Upper lobe of right lung (tissue), 1 donor: ENCODE data around the gene AGO3. TPM values are rescaled to one million over a fixed set of nuclear protein-coding genes. Genes with fewer than 3 reads are reported as not detected.
A peak's percentile ranks its signal among the peaks of the same experiment; 100 is the strongest.

Experiments
- ATAC-seq: fragments of 200-7000 bp; cut with Tn5 transposase; one replicate; pipeline ENCODE4 v1.9.1; 2020; ENCODE audit warnings: mild to moderate bottlenecking, moderate library complexity
- DNase-seq: peaks from one replicate; pipeline ENCODE4 v3.0.0-alpha.2; 2020
- H3K27ac ChIP-seq: fragments of 200-600 bp; one replicate; pipeline ENCODE4 v1.8.0; 2022
- H3K27me3 ChIP-seq: fragments of 200-600 bp; one replicate; pipeline ENCODE4 v1.8.0; 2022; ENCODE audit warnings: mild to moderate bottlenecking
- H3K36me3 ChIP-seq: fragments of 200-600 bp; one replicate; pipeline ENCODE4 v1.8.0; 2022
- H3K4me1 ChIP-seq: fragments of 200-600 bp; one replicate; pipeline ENCODE4 v1.8.0; 2022
- H3K4me3 ChIP-seq: fragments of 200-600 bp; one replicate; pipeline ENCODE4 v1.8.0; 2022; ENCODE audit warnings: mild to moderate bottlenecking
- H3K9me3 ChIP-seq: fragments of 200-600 bp; one replicate; pipeline ENCODE4 v1.8.0; 2022
- intact Hi-C: fragments of 100-400 bp; cut with DNase I; formaldehyde crosslinking; loops from one replicate; pipeline ENCODE4 v1.11.0; 2022
- total RNA-seq: library from RNA; stranded (reverse); fragmentation: NEBNext Ultra II Directional; extraction: Animal tissue kit (Norgen Biotek cat#: 25700); gene quantifications from one replicate; pipeline ENCODE4 v1.2.1, GENCODE V29; 2021
- TF ChIP-seq, protein P1 (sequence below): fragments of 200-600 bp; IDR thresholded peaks from one replicate; pipeline ENCODE4 v1.8.0; 2022; ENCODE audit warnings: antibody characterized with exemption
- donor health status: DM: no; HTN: yes; CAD: no; lungs with severe emphysema.

Gene AGO3
- total RNA-seq, 1 donor from 2014 or later, result 34.1 TPM

DNA sequence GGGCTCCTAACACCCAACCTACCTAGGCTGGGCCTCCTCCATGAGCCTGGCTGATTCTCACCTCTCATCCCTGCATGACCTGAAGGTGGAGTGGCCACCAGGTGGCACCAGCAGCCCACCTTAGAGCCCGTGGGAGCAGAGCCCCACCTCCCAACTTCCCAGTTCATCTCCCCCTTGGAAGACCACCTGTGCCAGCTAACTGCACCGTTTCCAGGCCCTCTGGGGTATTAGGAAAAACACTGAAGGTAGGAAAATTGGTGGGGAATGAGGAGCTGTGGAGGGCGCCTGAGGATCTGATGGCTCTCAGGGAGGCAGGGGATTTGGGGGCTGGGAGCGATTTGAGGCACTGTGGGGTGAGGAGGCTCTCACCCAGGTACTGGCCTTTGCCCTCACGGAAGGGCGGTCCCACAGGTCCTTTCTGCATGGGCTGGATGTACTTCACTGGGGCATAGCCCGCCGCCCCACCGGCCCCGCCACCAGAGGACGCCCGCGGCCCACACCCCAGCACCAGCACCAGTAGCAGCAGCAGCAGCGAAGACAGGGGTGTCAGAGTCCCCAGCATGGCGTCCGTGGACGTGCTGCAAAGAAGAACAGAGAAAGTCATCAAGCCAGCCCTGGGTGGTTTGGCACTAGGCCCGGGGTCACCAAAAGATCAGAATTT, 168.9 kb downstream of the AGO3 start:
- Histone ChIP-seq H3K4me3 (no peak overlapping the region), H3K4me1 (peaks cover 14% of the 10 kb centered on the region), H3K9me3 (no peaks in the 10 kb centered on the region), H3K27me3 (no peaks in the 10 kb centered on the region), H3K36me3 (peaks cover 10% of the 10 kb centered on the region), H3K27ac (no peak overlapping the region)
- TF ChIP-seq, protein P1, sequence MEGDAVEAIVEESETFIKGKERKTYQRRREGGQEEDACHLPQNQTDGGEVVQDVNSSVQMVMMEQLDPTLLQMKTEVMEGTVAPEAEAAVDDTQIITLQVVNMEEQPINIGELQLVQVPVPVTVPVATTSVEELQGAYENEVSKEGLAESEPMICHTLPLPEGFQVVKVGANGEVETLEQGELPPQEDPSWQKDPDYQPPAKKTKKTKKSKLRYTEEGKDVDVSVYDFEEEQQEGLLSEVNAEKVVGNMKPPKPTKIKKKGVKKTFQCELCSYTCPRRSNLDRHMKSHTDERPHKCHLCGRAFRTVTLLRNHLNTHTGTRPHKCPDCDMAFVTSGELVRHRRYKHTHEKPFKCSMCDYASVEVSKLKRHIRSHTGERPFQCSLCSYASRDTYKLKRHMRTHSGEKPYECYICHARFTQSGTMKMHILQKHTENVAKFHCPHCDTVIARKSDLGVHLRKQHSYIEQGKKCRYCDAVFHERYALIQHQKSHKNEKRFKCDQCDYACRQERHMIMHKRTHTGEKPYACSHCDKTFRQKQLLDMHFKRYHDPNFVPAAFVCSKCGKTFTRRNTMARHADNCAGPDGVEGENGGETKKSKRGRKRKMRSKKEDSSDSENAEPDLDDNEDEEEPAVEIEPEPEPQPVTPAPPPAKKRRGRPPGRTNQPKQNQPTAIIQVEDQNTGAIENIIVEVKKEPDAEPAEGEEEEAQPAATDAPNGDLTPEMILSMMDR, result peak; percentile 82
- DNase-seq (peak; percentile 90), ATAC-seq (peak; percentile 88)
- intact Hi-C loops, result loop anchor here (5.0 kb wide), 1 partner anchor 87 kb away; no protein-coding TSS in a partner anchor

DNA sequence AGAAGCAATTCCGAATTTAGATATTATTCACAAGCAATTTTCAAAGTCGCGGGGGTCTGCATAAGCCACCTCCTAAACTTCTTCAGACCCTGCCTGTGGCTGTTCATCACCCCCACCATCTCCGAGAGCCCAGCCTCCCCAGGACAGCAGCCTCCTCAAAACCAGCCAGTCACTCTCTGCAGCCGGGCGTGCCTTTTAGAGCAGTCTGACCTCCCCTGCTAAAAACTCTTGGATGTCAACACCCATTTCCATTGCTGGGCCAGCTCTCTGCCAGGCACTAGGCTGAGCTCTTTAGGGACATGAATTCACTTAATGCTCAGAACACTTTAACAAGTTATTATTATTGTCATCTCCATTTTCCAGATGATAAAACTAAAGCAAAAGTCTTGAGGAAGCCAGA, 169.5 kb downstream of the AGO3 start:
- no peak for ATAC-seq
- Histone ChIP-seq H3K4me1 (peaks cover 14% of the 10 kb centered on the region), H3K27ac (no peak overlapping the region), H3K36me3 (peaks cover 8% of the 10 kb centered on the region), H3K9me3 (no peaks in the 10 kb centered on the region), H3K27me3 (no peaks in the 10 kb centered on the region), H3K4me3 (no peak overlapping the region)
- intact Hi-C loops, result no loop called here
- DNase-seq, result no peak
- TF ChIP-seq, protein P1, result no peak

DNA sequence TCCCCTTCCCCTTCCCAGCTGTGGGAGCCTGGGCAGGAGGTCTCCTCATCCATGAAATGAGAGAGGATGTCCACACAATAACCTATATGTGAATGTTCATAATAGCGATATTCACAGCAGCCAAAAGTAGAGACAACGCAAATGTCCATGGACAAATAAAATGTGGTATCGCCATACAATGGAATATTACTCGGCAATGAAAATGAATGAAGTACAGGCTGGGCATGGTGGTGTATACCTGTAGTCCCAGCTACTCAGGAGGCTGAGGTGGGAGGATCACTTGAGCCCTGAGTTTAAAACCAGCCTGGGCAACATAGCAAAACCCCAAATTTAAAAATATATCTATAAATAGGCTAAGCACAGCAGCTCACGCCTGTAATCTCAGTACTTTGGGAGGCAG, 170.6 kb downstream of the AGO3 start:
- no peak for ATAC-seq
- Histone ChIP-seq H3K9me3 (no peaks in the 10 kb centered on the region), H3K4me1 (peaks cover 3% of the 10 kb centered on the region), H3K27me3 (no peaks in the 10 kb centered on the region), H3K4me3 (no peak overlapping the region), H3K27ac (no peak overlapping the region), H3K36me3 (peaks cover 2% of the 10 kb centered on the region)
- intact Hi-C loops, result no loop called here
- TF ChIP-seq, protein P1, result no peak
- no peak for DNase-seq

DNA sequence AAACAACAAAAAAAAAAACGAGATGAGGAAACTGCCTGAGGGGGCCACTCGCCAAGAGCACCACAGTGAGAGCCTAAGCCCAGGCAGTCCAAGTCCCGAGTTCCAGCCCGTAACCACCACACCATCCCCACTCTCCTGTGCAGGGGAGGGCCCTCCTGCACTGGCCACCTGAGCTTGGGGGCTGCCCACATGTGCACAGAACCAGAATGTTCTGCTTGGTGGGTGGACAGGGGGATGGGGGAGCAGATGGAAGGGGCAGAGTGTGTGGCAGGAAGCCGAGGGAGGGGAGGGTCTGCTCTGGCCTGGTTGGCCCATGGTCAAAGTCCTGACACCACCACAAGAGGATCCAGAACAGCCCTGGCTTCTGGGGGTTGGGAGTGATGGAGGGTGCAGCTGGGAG, 175.4 kb downstream of the AGO3 start:
- intact Hi-C loops, result no loop called here
- DNase-seq, result no peak
- Histone ChIP-seq H3K4me3 (no peak overlapping the region), H3K9me3 (no peaks in the 10 kb centered on the region), H3K4me1 (no peaks in the 10 kb centered on the region), H3K27ac (no peak overlapping the region), H3K27me3 (no peaks in the 10 kb centered on the region), H3K36me3 (no peaks in the 10 kb centered on the region)
- peak; percentile 6 for ATAC-seq
- TF ChIP-seq, protein P1, result no peak

DNA sequence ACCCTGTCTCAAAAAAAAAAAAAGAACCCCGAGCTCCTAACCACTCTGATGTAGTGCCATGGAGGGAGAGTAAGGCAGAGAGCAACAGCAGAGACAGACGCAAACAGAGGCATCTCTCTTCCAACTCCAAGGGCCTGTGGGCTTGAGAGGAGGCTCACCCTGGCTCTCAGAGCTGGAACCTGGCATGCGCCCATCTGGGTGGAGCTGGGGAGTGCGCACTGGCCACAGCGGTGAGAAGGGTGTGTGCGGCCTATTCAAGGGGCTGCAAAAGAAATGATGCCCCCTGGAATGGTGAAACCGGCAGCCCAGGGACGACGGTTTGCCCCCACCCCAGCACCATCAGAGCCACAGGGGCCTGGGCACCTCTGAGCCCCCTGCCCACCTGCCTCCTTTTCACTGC, 176.5 kb downstream of the AGO3 start:
- ATAC-seq (peak; percentile 52), DNase-seq (no peak)
- H3K4me1 ChIP-seq, result no peaks in the 10 kb centered on the region
- no peaks in the 10 kb centered on the region for H3K36me3 ChIP-seq
- H3K27ac ChIP-seq, result no peak overlapping the region
- H3K9me3 ChIP-seq, result no peaks in the 10 kb centered on the region
- H3K4me3 ChIP-seq, result no peak overlapping the region
- TF ChIP-seq, protein P1, result no peak
- H3K27me3 ChIP-seq, result no peaks in the 10 kb centered on the region
- intact Hi-C loops, result no loop called here

DNA sequence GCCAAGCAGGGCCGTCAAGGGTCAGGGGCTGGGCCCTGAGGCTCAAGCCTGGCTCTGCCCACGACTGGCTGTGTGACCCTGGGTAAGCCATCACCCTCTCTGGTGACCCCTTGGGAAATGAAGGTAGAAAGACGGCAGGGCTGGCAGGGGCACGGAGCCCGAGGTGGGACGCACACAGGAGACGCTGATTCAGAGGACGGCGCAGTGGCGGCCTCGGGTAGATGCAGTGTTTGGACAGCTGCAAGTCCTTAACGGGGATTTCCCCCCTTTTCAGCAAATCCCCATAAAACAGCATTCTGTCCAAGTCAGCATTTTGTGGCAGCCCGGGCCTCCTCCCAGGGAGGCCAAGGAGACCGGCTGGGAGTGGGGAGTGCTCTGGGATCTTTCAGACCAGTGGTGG, 177.4 kb downstream of the AGO3 start:
- no peak overlapping the region for H3K4me3 ChIP-seq
- DNase-seq (no peak), ATAC-seq (no peak)
- no peak overlapping the region for H3K27ac ChIP-seq
- TF ChIP-seq, protein P1, result no peak
- no peaks in the 10 kb centered on the region for H3K4me1 ChIP-seq
- no peaks in the 10 kb centered on the region for H3K9me3 ChIP-seq
- H3K36me3 ChIP-seq, result no peaks in the 10 kb centered on the region
- intact Hi-C loops, result no loop called here
- no peaks in the 10 kb centered on the region for H3K27me3 ChIP-seq
